Measurements from ENCODE around the gene ELAPOR1. TPM values are rescaled to one million over a fixed set of nuclear protein-coding genes. Genes with fewer than 3 reads are reported as not detected.
A peak's percentile ranks its signal among the peaks of the same experiment; 100 is the strongest.

The ELAPOR1 gene
- total RNA-seq, 1 donor from 2014 or later: 0.70 TPM

- H3K27me3 Mint-ChIP-seq (ENCODE audit: low read depth): no peaks in the 10 kb centered on the region
- peak overlapping the region; percentile 93 for H3K4me3 Mint-ChIP-seq
- TF ChIP-seq CTCF (conservative IDR thresholded peaks at IDR 0.05): no peak
- H3K36me3 Mint-ChIP-seq (ENCODE audit: low read depth): peaks cover 2% of the 10 kb centered on the region
- no peak for DNase-seq (ENCODE audit: low read depth, low spot score)
- H3K9me3 Mint-ChIP-seq: peaks cover 3% of the 10 kb centered on the region
- no peak overlapping the region for H3K27ac Mint-ChIP-seq (ENCODE audit: unreplicated experiment)
- peaks cover 38% of the 10 kb centered on the region for H3K4me1 Mint-ChIP-seq
Measured at GRCh38 chr1:109091839-109092193, 22.1 kb upstream of the ELAPOR1 start.

- TF ChIP-seq CTCF (conservative IDR thresholded peaks at IDR 0.05): no peak
- H3K4me1 Mint-ChIP-seq: peaks cover 31% of the 10 kb centered on the region
- peak overlapping the region; percentile 47 for H3K4me3 Mint-ChIP-seq
- H3K9me3 Mint-ChIP-seq: no peaks in the 10 kb centered on the region
- H3K27me3 Mint-ChIP-seq (ENCODE audit: low read depth): no peaks in the 10 kb centered on the region
- no peak for DNase-seq (ENCODE audit: low read depth, low spot score)
- peaks cover 2% of the 10 kb centered on the region for H3K36me3 Mint-ChIP-seq (ENCODE audit: low read depth)
- H3K27ac Mint-ChIP-seq (ENCODE audit: unreplicated experiment): no peak overlapping the region
Measured at GRCh38 chr1:109094377-109094803, 19.5 kb upstream of the ELAPOR1 start.

GRCh38 chr1:109094871-109095270 lies 19.0 kb upstream of the ELAPOR1 start:
- TF ChIP-seq CTCF (conservative IDR thresholded peaks at IDR 0.05): no peak
- no peaks in the 10 kb centered on the region for H3K9me3 Mint-ChIP-seq
- H3K4me3 Mint-ChIP-seq: peak overlapping the region; percentile 47
- peaks cover 1% of the 10 kb centered on the region for H3K36me3 Mint-ChIP-seq (ENCODE audit: low read depth)
- no peak for DNase-seq (ENCODE audit: low read depth, low spot score)
- H3K4me1 Mint-ChIP-seq: peaks cover 32% of the 10 kb centered on the region
- peaks cover under 1% of the 10 kb centered on the region for H3K27me3 Mint-ChIP-seq (ENCODE audit: low read depth)
- H3K27ac Mint-ChIP-seq (ENCODE audit: unreplicated experiment): no peak overlapping the region

GRCh38 chr1:109095631-109096030 lies 18.3 kb upstream of the ELAPOR1 start:
- Mint-ChIP-seq H3K27me3 (ENCODE audit: low read depth) (peaks cover 3% of the 10 kb centered on the region), H3K4me1 (peaks cover 28% of the 10 kb centered on the region), H3K9me3 (no peaks in the 10 kb centered on the region), H3K36me3 (ENCODE audit: low read depth) (peaks cover 3% of the 10 kb centered on the region), H3K27ac (ENCODE audit: unreplicated experiment) (no peak overlapping the region), H3K4me3 (no peak overlapping the region)
- no peak for DNase-seq (ENCODE audit: low read depth, low spot score)
- no peak for TF ChIP-seq CTCF (conservative IDR thresholded peaks at IDR 0.05)

- no peak overlapping the region for H3K4me3 Mint-ChIP-seq
- peaks cover 3% of the 10 kb centered on the region for H3K36me3 Mint-ChIP-seq (ENCODE audit: low read depth)
- peaks cover 25% of the 10 kb centered on the region for H3K4me1 Mint-ChIP-seq
- TF ChIP-seq CTCF (conservative IDR thresholded peaks at IDR 0.05): no peak
- H3K9me3 Mint-ChIP-seq: no peaks in the 10 kb centered on the region
- peaks cover 3% of the 10 kb centered on the region for H3K27me3 Mint-ChIP-seq (ENCODE audit: low read depth)
- DNase-seq (ENCODE audit: low read depth, low spot score): no peak
- no peak overlapping the region for H3K27ac Mint-ChIP-seq (ENCODE audit: unreplicated experiment)
Measured at GRCh38 chr1:109096120-109096519, 17.8 kb upstream of the ELAPOR1 start.
